ENCODE results near the gene DOCK8.

Gene DOCK8

GRCh38 chr9:281741-282645, 67.3 kb downstream of the DOCK8 start:
- Histone ChIP-seq H3K4me1 (ENCODE audit: control insufficient read depth in 5 of 5, insufficient read depth in 5 of 5, low read length in 5 of 5) (peaks cover 0 to 4% (median 0%) of the 10 kb centered on the region in 5 donors), H3K36me3 (ENCODE audit: control insufficient read depth in 5 of 5, insufficient read depth in 5 of 5, low read length in 5 of 5) (peaks cover 0 to 17% (median 4%) of the 10 kb centered on the region in 5 donors), H3K9me3 (ENCODE audit: control insufficient read depth in 5 of 5, low read length in 5 of 5) (no peaks in the 10 kb centered on the region), H3K9ac (ENCODE audit: low read length in 5 of 5) (no peak overlapping the region), H3K27me3 (ENCODE audit: control insufficient read depth in 5 of 5, insufficient read depth in 4 of 5, low read length in 5 of 5) (no peaks in the 10 kb centered on the region), H3K27ac (ENCODE audit: low read depth, low read length) (no peak overlapping the region), H3K4me3 (ENCODE audit: low read depth in 1 of 5, low read length in 5 of 5) (no peak overlapping the region)

DNA sequence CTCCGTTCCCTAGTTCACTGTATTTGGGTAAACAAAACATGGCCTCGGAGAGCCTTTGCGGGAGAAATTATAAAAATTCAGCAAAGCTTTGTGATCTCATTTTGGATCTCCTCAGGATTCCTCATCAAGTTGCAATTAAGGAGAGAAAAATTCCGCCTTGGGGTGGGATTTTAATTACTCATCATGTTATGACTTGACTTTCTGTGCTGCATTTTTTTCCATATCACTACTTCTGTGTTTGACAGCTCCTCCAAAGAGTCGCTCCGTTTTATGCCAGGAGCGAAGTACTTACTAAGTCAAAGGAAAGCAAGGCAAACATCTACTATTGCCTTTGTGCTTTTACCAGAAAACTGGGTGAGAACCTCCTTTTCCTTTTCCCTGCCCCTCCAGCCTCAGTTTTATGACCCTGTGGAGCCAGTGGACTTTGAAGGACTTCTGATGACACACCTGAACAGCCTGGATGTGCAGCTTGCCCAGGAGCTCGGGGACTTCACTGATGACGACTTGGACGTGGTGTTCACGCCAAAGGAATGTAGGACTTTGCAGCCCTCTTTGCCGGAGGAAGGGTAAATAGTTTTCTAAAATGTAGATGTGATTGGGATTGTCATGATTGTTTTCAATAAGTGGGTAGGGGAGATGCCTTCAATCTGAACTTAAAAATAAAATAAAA, 71.5 kb downstream of the DOCK8 start:
- peaks cover 4 to 29% (median 11%) of the 10 kb centered on the region in 5 donors for H3K36me3 ChIP-seq (ENCODE audit: control insufficient read depth in 5 of 5, insufficient read depth in 5 of 5, low read length in 5 of 5)
- peaks cover 0 to 4% (median 0%) of the 10 kb centered on the region in 5 donors for H3K4me1 ChIP-seq (ENCODE audit: control insufficient read depth in 5 of 5, insufficient read depth in 5 of 5, low read length in 5 of 5)
- no peak overlapping the region for H3K4me3 ChIP-seq (ENCODE audit: low read depth in 1 of 5, low read length in 5 of 5)
- H3K9me3 ChIP-seq (ENCODE audit: control insufficient read depth in 5 of 5, low read length in 5 of 5): no peaks in the 10 kb centered on the region
- no peak overlapping the region for H3K9ac ChIP-seq (ENCODE audit: low read length in 5 of 5)
- no peaks in the 10 kb centered on the region for H3K27me3 ChIP-seq (ENCODE audit: control insufficient read depth in 5 of 5, insufficient read depth in 4 of 5, low read length in 5 of 5)
- H3K27ac ChIP-seq (ENCODE audit: low read depth, low read length): no peak overlapping the region

DNA sequence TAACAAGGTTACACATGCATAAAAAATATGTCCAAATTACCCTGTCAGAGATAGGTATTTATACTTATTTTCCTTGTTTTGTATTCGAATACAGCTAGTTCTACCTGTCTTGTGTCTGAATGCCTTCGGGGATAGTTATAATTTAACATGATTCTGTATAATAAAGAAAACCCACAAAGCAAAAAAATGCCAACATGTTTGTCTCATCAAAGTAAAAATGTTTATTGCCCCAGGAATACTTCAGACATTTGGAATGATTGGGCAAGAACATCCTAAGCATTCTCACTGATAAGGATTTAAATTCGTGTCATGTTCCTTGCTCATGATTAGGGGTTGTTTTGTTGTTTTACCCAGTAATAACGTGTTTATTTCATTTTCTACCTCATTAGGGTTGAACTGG, 74.5 kb downstream of the DOCK8 start:
- Histone ChIP-seq H3K27ac (ENCODE audit: low read depth, low read length) (no peak overlapping the region), H3K36me3 (ENCODE audit: control insufficient read depth in 5 of 5, insufficient read depth in 5 of 5, low read length in 5 of 5) (peaks cover 4 to 34% (median 11%) of the 10 kb centered on the region in 5 donors), H3K4me1 (ENCODE audit: control insufficient read depth in 5 of 5, insufficient read depth in 5 of 5, low read length in 5 of 5) (no peaks in the 10 kb centered on the region), H3K9ac (ENCODE audit: low read length in 5 of 5) (no peak overlapping the region), H3K4me3 (ENCODE audit: low read depth in 1 of 5, low read length in 5 of 5) (no peak overlapping the region), H3K27me3 (ENCODE audit: control insufficient read depth in 5 of 5, insufficient read depth in 4 of 5, low read length in 5 of 5) (no peaks in the 10 kb centered on the region), H3K9me3 (ENCODE audit: control insufficient read depth in 5 of 5, low read length in 5 of 5) (no peaks in the 10 kb centered on the region)

- H3K4me1 ChIP-seq (ENCODE audit: control insufficient read depth in 5 of 5, insufficient read depth in 5 of 5, low read length in 5 of 5): peaks cover 0 to 6% (median 0%) of the 10 kb centered on the region in 5 donors
- peaks cover 0 to 15% (median 4%) of the 10 kb centered on the region in 5 donors for H3K36me3 ChIP-seq (ENCODE audit: control insufficient read depth in 5 of 5, insufficient read depth in 5 of 5, low read length in 5 of 5)
- no peaks in the 10 kb centered on the region for H3K27me3 ChIP-seq (ENCODE audit: control insufficient read depth in 5 of 5, insufficient read depth in 4 of 5, low read length in 5 of 5)
- H3K9me3 ChIP-seq (ENCODE audit: control insufficient read depth in 5 of 5, low read length in 5 of 5): no peaks in the 10 kb centered on the region
- H3K27ac ChIP-seq (ENCODE audit: low read depth, low read length): no peak overlapping the region
- H3K4me3 ChIP-seq (ENCODE audit: low read depth in 1 of 5, low read length in 5 of 5): no peak overlapping the region
- no peak overlapping the region for H3K9ac ChIP-seq (ENCODE audit: low read length in 5 of 5)
Observed at GRCh38 chr9:292915-293314, 78.2 kb downstream of the DOCK8 start.

DNA sequence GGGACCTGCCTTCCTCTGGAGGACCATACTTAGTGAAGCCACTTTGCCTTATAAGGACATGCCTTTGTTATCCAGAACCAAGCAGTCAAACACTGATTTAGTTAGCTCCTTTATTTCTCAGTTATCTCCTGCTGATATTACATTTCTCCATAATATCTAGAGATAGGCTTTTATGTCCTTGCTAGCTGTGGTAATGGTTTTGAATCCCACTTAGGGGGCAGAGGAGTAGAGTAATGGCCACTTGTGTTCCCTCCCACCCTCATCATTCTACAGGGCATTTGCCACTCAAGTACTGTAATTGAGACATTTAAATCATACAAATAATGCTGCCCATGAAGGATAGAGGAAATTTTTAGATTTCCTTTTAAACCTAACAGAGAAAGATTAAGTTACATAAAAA, 80.9 kb downstream of the DOCK8 start:
- Histone ChIP-seq H3K9me3 (ENCODE audit: control insufficient read depth in 5 of 5, low read length in 5 of 5) (no peaks in the 10 kb centered on the region), H3K27me3 (ENCODE audit: control insufficient read depth in 5 of 5, insufficient read depth in 4 of 5, low read length in 5 of 5) (no peaks in the 10 kb centered on the region), H3K4me3 (ENCODE audit: low read depth in 1 of 5, low read length in 5 of 5) (no peak overlapping the region), H3K9ac (ENCODE audit: low read length in 5 of 5) (no peak overlapping the region), H3K4me1 (ENCODE audit: control insufficient read depth in 5 of 5, insufficient read depth in 5 of 5, low read length in 5 of 5) (peaks cover 0 to 6% (median 0%) of the 10 kb centered on the region in 5 donors), H3K36me3 (ENCODE audit: control insufficient read depth in 5 of 5, insufficient read depth in 5 of 5, low read length in 5 of 5) (peaks cover 0 to 7% (median 3%) of the 10 kb centered on the region in 5 donors), H3K27ac (ENCODE audit: low read depth, low read length) (no peak overlapping the region)

DNA sequence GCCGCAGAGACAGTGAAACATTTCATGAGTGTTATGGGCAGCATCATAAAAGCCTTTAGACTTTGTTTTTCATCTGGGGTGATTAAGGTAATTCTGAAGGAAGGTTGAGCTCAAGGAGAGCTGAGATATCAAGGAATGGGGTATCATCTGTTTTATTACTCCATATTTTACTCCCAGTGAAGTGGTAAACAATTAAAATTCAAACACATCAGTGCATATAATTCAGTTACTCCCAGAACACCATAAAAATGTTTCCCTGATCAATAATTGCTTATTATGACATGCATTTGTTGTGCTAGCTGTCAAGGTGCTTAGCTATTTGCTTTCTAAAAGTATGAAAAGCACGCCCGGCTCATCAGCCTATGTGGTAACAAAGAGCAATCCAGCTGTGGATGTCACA, 81.7 kb downstream of the DOCK8 start:
- H3K4me3 ChIP-seq (ENCODE audit: low read depth in 1 of 5, low read length in 5 of 5): no peak overlapping the region
- H3K27me3 ChIP-seq (ENCODE audit: control insufficient read depth in 5 of 5, insufficient read depth in 4 of 5, low read length in 5 of 5): no peaks in the 10 kb centered on the region
- peaks cover 0 to 5% (median 3%) of the 10 kb centered on the region in 5 donors for H3K36me3 ChIP-seq (ENCODE audit: control insufficient read depth in 5 of 5, insufficient read depth in 5 of 5, low read length in 5 of 5)
- H3K9ac ChIP-seq (ENCODE audit: low read length in 5 of 5): no peak overlapping the region
- H3K27ac ChIP-seq (ENCODE audit: low read depth, low read length): no peak overlapping the region
- H3K9me3 ChIP-seq (ENCODE audit: control insufficient read depth in 5 of 5, low read length in 5 of 5): no peaks in the 10 kb centered on the region
- peaks cover 0 to 6% (median 0%) of the 10 kb centered on the region in 5 donors for H3K4me1 ChIP-seq (ENCODE audit: control insufficient read depth in 5 of 5, insufficient read depth in 5 of 5, low read length in 5 of 5)

DNA sequence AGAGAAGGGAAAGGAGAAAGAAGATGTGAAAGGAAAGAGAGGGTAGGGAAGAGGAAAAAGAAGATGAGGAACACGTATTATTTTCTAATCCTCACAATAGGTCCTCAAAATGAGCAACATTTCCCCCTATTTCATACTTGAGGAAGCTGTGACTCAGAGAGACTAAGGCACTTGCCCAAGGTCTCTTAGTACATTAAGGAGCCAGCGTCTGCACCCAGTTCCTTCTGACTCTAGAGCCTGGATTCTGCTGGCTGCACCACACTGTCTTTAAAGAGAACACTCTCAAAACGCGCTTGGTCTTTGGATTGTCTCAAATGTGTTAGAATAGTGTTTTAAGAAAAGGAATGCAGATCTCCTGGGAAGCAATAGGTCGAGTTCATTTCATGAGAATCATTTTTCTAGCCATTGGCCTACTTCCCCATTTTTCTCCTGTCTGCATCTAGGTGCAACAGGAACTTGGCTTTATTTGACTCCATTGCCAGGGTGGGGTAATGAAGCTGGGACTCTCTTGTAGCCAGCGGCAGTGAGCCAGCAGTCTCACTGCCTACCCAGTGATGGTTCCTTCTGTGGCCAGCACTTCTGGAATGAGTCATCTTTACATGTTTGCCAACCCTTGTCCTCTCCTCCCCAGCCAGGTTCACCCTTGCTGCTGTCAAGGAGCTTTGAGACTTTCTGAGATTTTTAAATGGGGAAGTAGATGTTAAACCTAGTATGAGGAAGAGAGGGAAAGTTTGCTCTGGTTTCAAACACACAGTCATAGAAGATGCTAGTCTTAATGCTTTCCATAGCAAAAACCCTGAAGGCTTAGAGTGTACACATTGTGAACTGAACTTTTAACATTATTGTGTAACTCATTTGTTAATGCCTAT, 82.7 kb downstream of the DOCK8 start:
- Histone ChIP-seq H3K27me3 (ENCODE audit: control insufficient read depth in 5 of 5, insufficient read depth in 4 of 5, low read length in 5 of 5) (no peaks in the 10 kb centered on the region), H3K9me3 (ENCODE audit: control insufficient read depth in 5 of 5, low read length in 5 of 5) (no peaks in the 10 kb centered on the region), H3K4me3 (ENCODE audit: low read depth in 1 of 5, low read length in 5 of 5) (no peak overlapping the region), H3K4me1 (ENCODE audit: control insufficient read depth in 5 of 5, insufficient read depth in 5 of 5, low read length in 5 of 5) (peaks cover 0 to 6% (median 0%) of the 10 kb centered on the region in 5 donors), H3K9ac (ENCODE audit: low read length in 5 of 5) (no peak overlapping the region), H3K36me3 (ENCODE audit: control insufficient read depth in 5 of 5, insufficient read depth in 5 of 5, low read length in 5 of 5) (peaks cover 0 to 5% (median 3%) of the 10 kb centered on the region in 5 donors), H3K27ac (ENCODE audit: low read depth, low read length) (no peak overlapping the region)

GRCh38 chr9:303502-303901, 88.8 kb downstream of the DOCK8 start:
- no peak overlapping the region for H3K9ac ChIP-seq (ENCODE audit: low read length in 5 of 5)
- H3K27ac ChIP-seq (ENCODE audit: low read depth, low read length): no peak overlapping the region
- H3K4me3 ChIP-seq (ENCODE audit: low read depth in 1 of 5, low read length in 5 of 5): no peak overlapping the region
- no peaks in the 10 kb centered on the region for H3K9me3 ChIP-seq (ENCODE audit: control insufficient read depth in 5 of 5, low read length in 5 of 5)
- H3K4me1 ChIP-seq (ENCODE audit: control insufficient read depth in 5 of 5, insufficient read depth in 5 of 5, low read length in 5 of 5): no peaks in the 10 kb centered on the region
- no peaks in the 10 kb centered on the region for H3K27me3 ChIP-seq (ENCODE audit: control insufficient read depth in 5 of 5, insufficient read depth in 4 of 5, low read length in 5 of 5)
- H3K36me3 ChIP-seq (ENCODE audit: control insufficient read depth in 5 of 5, insufficient read depth in 5 of 5, low read length in 5 of 5): peaks cover 0 to 16% (median 7%) of the 10 kb centered on the region in 5 donors

- Histone ChIP-seq H3K9ac (ENCODE audit: low read length in 5 of 5) (no peak overlapping the region), H3K27ac (ENCODE audit: low read depth, low read length) (no peak overlapping the region), H3K9me3 (ENCODE audit: control insufficient read depth in 5 of 5, low read length in 5 of 5) (no peaks in the 10 kb centered on the region), H3K27me3 (ENCODE audit: control insufficient read depth in 5 of 5, insufficient read depth in 4 of 5, low read length in 5 of 5) (no peaks in the 10 kb centered on the region), H3K4me1 (ENCODE audit: control insufficient read depth in 5 of 5, insufficient read depth in 5 of 5, low read length in 5 of 5) (no peaks in the 10 kb centered on the region), H3K4me3 (ENCODE audit: low read depth in 1 of 5, low read length in 5 of 5) (no peak overlapping the region), H3K36me3 (ENCODE audit: control insufficient read depth in 5 of 5, insufficient read depth in 5 of 5, low read length in 5 of 5) (peaks cover 0 to 16% (median 7%) of the 10 kb centered on the region in 5 donors)
Observed at GRCh38 chr9:304106-304505, 89.4 kb downstream of the DOCK8 start.
